Testis (tissue), 2 donors: ENCODE results near the gene TNS2.

ENCODE experiments used
- CTCF ChIP-seq, 3 experiments: fragments of 450-650 bp in 2 of 3; fragments of 200-600 bp in 1 of 3; sonication (generic) in 1 of 3; IDR thresholded peaks; one replicate each; pipeline ENCODE4 v1.5.1; 2016 to 2019; ENCODE audit warnings: antibody characterized with exemption in 3 of 3, mild to moderate bottlenecking in 2 of 3, moderate library complexity in 1 of 3
- POLR2A ChIP-seq: fragments of 450-650 bp; IDR thresholded peaks from one replicate; pipeline ENCODE4 v1.6.1; 2017; ENCODE audit warnings: antibody characterized with exemption, mild to moderate bottlenecking, moderate library complexity

GRCh38 chr12:53099071-53099882 is 49.4 kb downstream of the TNS2 start:
- TF ChIP-seq CTCF (IDR thresholded peaks at IDR 0.05): peak; percentile 84 to 99 (median 97)
- no peak for TF ChIP-seq POLR2A
